GM12878 (cell line): Measurements from ENCODE around the gene COA1. TPM values are rescaled to one million over a fixed set of nuclear protein-coding genes. Genes with fewer than 3 reads are reported as not detected.
"Not testable (repeated sequence)": the region's sequence is repeated elsewhere in the genome, so short reads cannot be mapped to it uniquely, and the experiment has no call there.

Experiments used
- ATAC-seq: fragments of 200-7000 bp; cut with Tn5 transposase; 3 replicates; pipeline ENCODE4 v1.9.1; 2020; ENCODE audit warnings: mild to moderate bottlenecking, moderate library complexity
- BruUV-seq: library from RNA; stranded (reverse); fragments of 400-500 nt; replicated peaks from 2 replicates; lab custom pipeline; 2021; lab: Mats Ljungman, UMichigan
- CTCF ChIA-PET: fragments of 300-600 bp; sonication (Branson Sonifier 250); formaldehyde crosslinking; extraction: SDS; loops from one replicate; lab custom pipeline; 2021; ENCODE audit warnings: inconsistent platforms; lab: Yijun Ruan, JAX
- POLR2A ChIA-PET: fragments of 350-600 bp; formaldehyde crosslinking; extraction: SDS; loops from one replicate; lab custom pipeline; 2021; ENCODE audit warnings: inconsistent platforms; lab: Charles Lee
- RAD21 ChIA-PET: fragments of 300-600 bp; sonication (Branson Sonifier 250); formaldehyde crosslinking; loops from one replicate; lab custom pipeline; 2023; ENCODE audit warnings: antibody characterized with exemption; ENCODE audit not compliant: unreplicated experiment; lab: Charles Lee
- SMC1A ChIA-PET: fragments of 300-600 bp; sonication (Branson Sonifier 250); formaldehyde crosslinking; loops from one replicate; lab custom pipeline; 2023; ENCODE audit not compliant: unreplicated experiment, uncharacterized antibody; lab: Charles Lee
- DNase-seq: peaks from one replicate; pipeline ENCODE4 v3.0.0-alpha.2; 2011; ENCODE audit warnings: low read depth, low spot score
- FAIRE-seq: peaks from 3 replicates; lab custom pipeline; 2011; peaks lifted over from hg19 to GRCh38; lab: Jason Lieb, UNC
- H2AFZ ChIP-seq: 2 replicates; pipeline ENCODE4 v1.6.0; 2011; ENCODE audit warnings: low read depth, low read length, control low read depth; ENCODE audit not compliant: control insufficient read depth
- H3K27ac ChIP-seq: 2 replicates; pipeline ENCODE4 v1.5.1; 2011; ENCODE audit warnings: control low read depth; ENCODE audit not compliant: control insufficient read depth, insufficient read depth
- H3K27me3 ChIP-seq, 2 experiments: replicated peaks in 1 of 2; 2 replicates each; pipeline versions ENCODE4 v1.6.0 to v1.6.1; 2011; ENCODE audit warnings: low read length in 1 of 2; ENCODE audit not compliant: control insufficient read depth in 2 of 2, insufficient read depth in 2 of 2
- H3K36me3 ChIP-seq, 2 experiments: 2 replicates each; pipeline ENCODE4 v1.5.1; 2011; ENCODE audit warnings: low read length in 1 of 2; ENCODE audit not compliant: control insufficient read depth in 2 of 2, insufficient read depth in 2 of 2
- H3K4me1 ChIP-seq: 2 replicates; pipeline ENCODE4 v1.6.1; 2011; ENCODE audit warnings: mild to moderate bottlenecking, low read length, moderate library complexity, mixed read lengths; ENCODE audit not compliant: control insufficient read depth, insufficient read depth
- H3K4me2 ChIP-seq: 2 replicates; pipeline ENCODE4 v1.6.0; 2011; ENCODE audit warnings: control low read depth; ENCODE audit not compliant: control insufficient read depth, insufficient read depth
- H3K4me3 ChIP-seq: fragments of 200-600 bp; sonication (generic); 2 replicates; pipeline ENCODE4 v1.5.1; 2016
- H3K79me2 ChIP-seq: 2 replicates; pipeline ENCODE4 v1.6.0; 2011; ENCODE audit warnings: low read length; ENCODE audit not compliant: control insufficient read depth, insufficient read depth
- H3K9ac ChIP-seq: 2 replicates; pipeline ENCODE4 v1.8.0; 2011; ENCODE audit warnings: low read length, control low read depth, mixed read lengths; ENCODE audit not compliant: control insufficient read depth, insufficient read depth
- H3K9me3 ChIP-seq: replicated peaks from 3 replicates; pipeline ENCODE4 v1.5.1; 2011; ENCODE audit warnings: mild to moderate bottlenecking, low read length; ENCODE audit not compliant: control insufficient read depth, insufficient read depth
- H4K20me1 ChIP-seq: 2 replicates; pipeline ENCODE4 v1.6.0; 2011; ENCODE audit not compliant: control insufficient read depth, insufficient read depth
- EGR1 ChIP-seq, 2 experiments: IDR thresholded peaks; 1 replicate in 1 of 2; 2 replicates in 1 of 2; pipeline ENCODE4 v1.6.1; 2011 to 2012; ENCODE audit warnings: low read depth in 2 of 2, low read length in 2 of 2, borderline replicate concordance in 1 of 2, mild to moderate bottlenecking in 1 of 2, moderate library complexity in 1 of 2
- JUNB ChIP-seq: IDR thresholded peaks from 2 replicates; pipeline ENCODE4 v1.6.1; 2016; ENCODE audit warnings: antibody characterized with exemption, mild to moderate bottlenecking
- RFX5 ChIP-seq: IDR thresholded peaks from 2 replicates; pipeline ENCODE4 v1.6.1; 2011; ENCODE audit warnings: low read depth, low read length, improper control_type of control experiment
- ZSCAN29 ChIP-seq: fragments of 450-650 bp; IDR thresholded peaks from 2 replicates; pipeline ENCODE4 v1.6.1; 2017; ENCODE audit warnings: mild to moderate bottlenecking, moderate library complexity
- WGBS: methylation state at CpG from one replicate; pipeline ENCODE4 v1.1.6; 2016; ENCODE audit warnings: low lambda C conversion rate; ENCODE audit not compliant: insufficient replicate concordance, insufficient coverage; ENCODE audit errors: missing lambda C conversion rate; 5-methylcytosine and 5-hydroxymethylcytosine counted together
- in situ Hi-C: fragments of 300-500 bp; cut with MboI; formaldehyde crosslinking; loops from 9 replicates; pipeline ENCODE4 v1.14.3; 2018; ENCODE audit warnings: mixed read lengths
- intact Hi-C: fragments of 100-400 bp; cut with micrococcal nuclease; formaldehyde crosslinking; loops from one replicate; pipeline ENCODE4 v1.14.2; 2022; ENCODE audit not compliant: unreplicated experiment
- polyA plus RNA-seq, 11 experiments: library from polyadenylated mRNA; depleted of rRNA in 4 of 11; unstranded in 6 of 11; stranded (reverse) in 5 of 11; fragments of >200 nt; fragmentation: Nextera tagmentation in 4 of 11; fragmentation: Illumina TruSeq in 1 of 11; extraction: Ambion mirVana in 4 of 11; extraction: Trizol in 1 of 11; gene quantifications; 1 replicate in 1 of 11; 2 replicates in 10 of 11; pipeline versions ENCODE4 v1.2.1 to v1.2.3, GENCODE V29; 2011 to 2016; ENCODE audit warnings: inconsistent platforms in 2 of 11, missing spikeins in 2 of 11, low read depth in 1 of 11
- total RNA-seq, 4 experiments: library from RNA; depleted of rRNA in 3 of 4; stranded (reverse); fragments of >200 nt in 3 of 4; fragmentation: Illumina TruSeq in 1 of 4; extraction: Trizol in 1 of 4; gene quantifications; 2 replicates each; pipeline versions ENCODE4 v1.2.1 to v1.2.3, GENCODE V29; 2013 to 2021
- TF ChIP-seq, protein P1 (sequence below): fragments of 450-650 bp; IDR thresholded peaks from 2 replicates; pipeline ENCODE4 v1.6.1; 2017; ENCODE audit warnings: low read depth, mild to moderate bottlenecking, moderate library complexity

COA1 gene
- total and polyA plus RNA-seq, 10 of the 15 experiments (the other 5 are each of a cell fraction or from before 2014, with no cell fraction given), result 83.1 to 258 (median 111) TPM

DNA sequence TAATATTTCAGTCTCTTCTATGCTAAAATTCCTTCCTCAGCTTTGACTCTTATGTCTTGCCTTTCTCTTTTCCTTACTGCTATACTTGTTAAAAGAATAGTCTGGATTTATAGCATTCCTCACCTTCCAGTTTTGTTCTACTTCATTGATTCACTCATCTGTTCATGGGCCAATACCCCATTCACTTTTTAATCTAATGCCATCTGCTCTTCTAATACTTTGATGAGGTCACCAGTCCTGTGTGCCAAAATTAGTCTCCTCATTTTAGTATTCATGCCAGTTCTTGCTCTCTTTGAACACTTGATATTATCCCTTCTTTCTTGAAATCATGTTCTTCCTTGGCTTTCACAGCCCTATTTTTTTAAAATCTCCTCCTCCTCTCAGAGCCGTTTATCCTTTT, 127.1 kb downstream of the COA1 start:
- no peak overlapping the region for H2AFZ ChIP-seq
- ChIA-PET CTCF (interaction anchor here (0.9 to 5.5 kb wide), 4 partner anchors 15 to 97 kb away, joined by 3 to 39 read pairs (median 4); partner anchors contain the start of gene STK17A), SMC1A (interaction anchor here (0.8 to 1.4 kb wide), 7 partner anchors 10 to 98 kb away, joined by 3 to 5 read pairs (median 5); no protein-coding TSS in a partner anchor), RAD21 (interaction anchor here (0.5 to 1.4 kb wide), 3 partner anchors 17 to 305 kb away, joined by 3 to 6 read pairs (median 4); no protein-coding TSS in a partner anchor), POLR2A (interaction anchor here (1.2 to 1.5 kb wide), 3 partner anchors 12 to 46 kb away, joined by 3 to 6 read pairs (median 4); no protein-coding TSS in a partner anchor)
- peaks cover 10 to 33% of the 10 kb centered on the region in 2 experiments for H3K36me3 ChIP-seq
- H3K4me1 ChIP-seq, result peaks cover 4% of the 10 kb centered on the region; the same call in 1 of the 2 replicates
- WGBS, result 100% methylated on average over 1 of the region's 1 CpG
- H3K9ac ChIP-seq, result no peak overlapping the region
- no peak overlapping the region for H3K4me3 ChIP-seq
- no TSS peak for BruUV-seq
- no peaks in the 10 kb centered on the region for H3K27me3 ChIP-seq
- in situ Hi-C loops (no loop called here), intact Hi-C loops (no loop called here)
- H3K79me2 ChIP-seq, result peaks cover 87% of the 10 kb centered on the region
- no peak for FAIRE-seq
- H3K9me3 ChIP-seq, result peaks cover 9% of the 10 kb centered on the region
- no peak for TF ChIP-seq JUNB
- no peak for TF ChIP-seq ZSCAN29
- TF ChIP-seq RFX5, result no peak
- H3K4me2 ChIP-seq, result no peak overlapping the region
- H4K20me1 ChIP-seq, result no peaks in the 10 kb centered on the region; the same call in 1 of the 2 replicates
- DNase-seq, result no peak
- ATAC-seq, result no peak
- H3K27ac ChIP-seq, result no peak overlapping the region

DNA sequence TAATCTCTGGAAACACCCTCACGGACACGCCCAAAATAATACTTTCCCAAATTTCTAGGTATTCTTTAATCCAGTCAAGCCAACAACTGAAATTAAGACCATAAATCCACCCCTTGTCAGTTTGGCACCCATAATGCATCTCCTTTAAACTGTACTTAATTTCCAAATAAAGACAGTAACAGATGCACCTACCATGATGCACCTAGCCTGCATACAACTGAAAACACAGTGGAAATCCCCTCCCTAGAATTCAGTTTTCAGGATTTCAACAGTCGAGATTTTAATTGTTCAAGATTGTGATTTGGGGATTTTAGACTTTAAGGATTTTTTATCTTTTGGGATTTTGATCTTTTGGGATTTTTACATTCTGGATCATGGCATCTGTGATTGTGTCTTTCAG, 129.3 kb downstream of the COA1 start:
- H3K27me3 ChIP-seq, result no peaks in the 10 kb centered on the region
- H3K27ac ChIP-seq, result peak overlapping the region; percentile 6; the same call in 1 of the 2 replicates
- CTCF ChIA-PET, result interaction anchor here (0.9 to 1.6 kb wide), 2 partner anchors 9 to 13 kb away, joined by 3 read pairs; no protein-coding TSS in a partner anchor
- peaks cover 90% of the 10 kb centered on the region for H3K79me2 ChIP-seq
- FAIRE-seq (no peak), DNase-seq (no peak), ATAC-seq (peak; percentile 60)
- H3K4me3 ChIP-seq, result no peak overlapping the region
- H2AFZ ChIP-seq, result no peak overlapping the region
- H3K9ac ChIP-seq, result no peak overlapping the region
- H3K4me1 ChIP-seq, result peaks cover 4% of the 10 kb centered on the region
- WGBS, result 64% methylated on average over 3 of the region's 3 CpGs
- no peak overlapping the region for H3K4me2 ChIP-seq
- no TSS peak for BruUV-seq
- no peaks in the 10 kb centered on the region; the same call in 1 of the 2 replicates for H4K20me1 ChIP-seq
- H3K9me3 ChIP-seq, result peaks cover 9% of the 10 kb centered on the region; the same call in 2 of the 3 replicates
- SMC1A ChIA-PET, result interaction anchor here (0.6 to 1.1 kb wide), 3 partner anchors 12 to 19 kb away, joined by 3 read pairs; no protein-coding TSS in a partner anchor
- TF ChIP-seq, protein P1, sequence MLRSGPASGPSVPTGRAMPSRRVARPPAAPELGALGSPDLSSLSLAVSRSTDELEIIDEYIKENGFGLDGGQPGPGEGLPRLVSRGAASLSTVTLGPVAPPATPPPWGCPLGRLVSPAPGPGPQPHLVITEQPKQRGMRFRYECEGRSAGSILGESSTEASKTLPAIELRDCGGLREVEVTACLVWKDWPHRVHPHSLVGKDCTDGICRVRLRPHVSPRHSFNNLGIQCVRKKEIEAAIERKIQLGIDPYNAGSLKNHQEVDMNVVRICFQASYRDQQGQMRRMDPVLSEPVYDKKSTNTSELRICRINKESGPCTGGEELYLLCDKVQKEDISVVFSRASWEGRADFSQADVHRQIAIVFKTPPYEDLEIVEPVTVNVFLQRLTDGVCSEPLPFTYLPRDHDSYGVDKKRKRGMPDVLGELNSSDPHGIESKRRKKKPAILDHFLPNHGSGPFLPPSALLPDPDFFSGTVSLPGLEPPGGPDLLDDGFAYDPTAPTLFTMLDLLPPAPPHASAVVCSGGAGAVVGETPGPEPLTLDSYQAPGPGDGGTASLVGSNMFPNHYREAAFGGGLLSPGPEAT, result peak; percentile 30; the same call in 1 of the 2 replicates
- TF ChIP-seq EGR1 (IDR thresholded peaks at IDR 0.05; ENCODE audit: borderline replicate concordance in 1 of 2, low read depth in 2 of 2, low read length in 2 of 2), result no peak
- peaks cover 10 to 44% of the 10 kb centered on the region in 2 experiments for H3K36me3 ChIP-seq
- intact Hi-C loops, result no loop called here
- RAD21 ChIA-PET, result interaction anchor here (1.0 to 2.0 kb wide), 2 partner anchors 13 to 17 kb away, joined by 5 to 6 read pairs; partner anchors contain the start of gene STK17A
- POLR2A ChIA-PET, result no interaction called here
- in situ Hi-C loops, result no loop called here

DNA sequence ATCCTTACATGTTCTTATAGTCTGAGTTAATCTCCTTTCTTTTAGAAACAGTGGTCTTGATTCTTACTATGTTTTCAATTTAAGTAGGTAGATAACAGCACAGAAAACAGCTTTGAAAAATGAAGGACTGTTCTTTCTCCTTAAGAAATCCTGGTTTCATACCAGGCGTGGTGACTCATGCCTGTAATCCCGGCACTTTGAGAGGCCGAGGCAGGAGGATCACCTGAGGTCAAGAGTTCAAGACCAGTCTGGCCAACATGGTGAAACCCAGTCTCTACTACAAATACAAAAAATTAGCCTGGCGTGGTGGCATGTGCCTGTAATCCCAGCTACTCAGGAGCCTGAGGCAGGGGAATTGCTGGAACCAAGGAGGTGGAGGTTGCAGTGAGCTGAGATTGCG, 132.9 kb downstream of the COA1 start:
- CTCF ChIA-PET, result interaction anchor here (1.2 to 3.0 kb wide), 3 partner anchors 14 to 242 kb away, joined by 4 to 15 read pairs (median 4); partner anchors contain the start of gene STK17A
- H3K9ac ChIP-seq, H3K4me2 ChIP-seq, H3K27ac ChIP-seq, intact Hi-C loops, ATAC-seq, BruUV-seq, H3K9me3 ChIP-seq, FAIRE-seq, H3K27me3 ChIP-seq, H3K4me3 ChIP-seq, H4K20me1 ChIP-seq, H2AFZ ChIP-seq, in situ Hi-C loops, DNase-seq: not testable (repeated sequence)
- RAD21 ChIA-PET, result interaction anchor here (0.7 kb wide), 1 partner anchor 55 kb away, joined by 3 read pairs; no protein-coding TSS in a partner anchor
- POLR2A ChIA-PET, result interaction anchor here (0.6 to 1.5 kb wide), 4 partner anchors 8 to 55 kb away, joined by 3 to 4 read pairs (median 4); no protein-coding TSS in a partner anchor
- SMC1A ChIA-PET, result interaction anchor here (0.7 to 3.0 kb wide), 5 partner anchors 10 to 49 kb away, joined by 3 to 14 read pairs (median 7); partner anchors contain the start of gene STK17A
- WGBS, result 77% methylated on average over 5 of the region's 5 CpGs
- Histone ChIP-seq H3K79me2 (peaks cover 90% of the 10 kb centered on the region), H3K36me3 (peaks cover 9 to 25% of the 10 kb centered on the region in 2 experiments), H3K4me1 (peaks cover 24% of the 10 kb centered on the region)
